Natural killer cell (primary cell): ENCODE results near the gene TSPAN33. TPM values are rescaled to one million over a fixed set of nuclear protein-coding genes. Genes with fewer than 3 reads are reported as not detected.

Experiments used
- ATAC-seq, 3 donors: fragments of 150-1000 bp in 2 of 3; fragments of 200-7000 bp in 1 of 3; cut with Tn5 transposase; 1 replicate in 1 of 3; 2 replicates in 2 of 3; pipeline ENCODE4 v1.10.0; 2021; ENCODE audit warnings: mild to moderate bottlenecking in 2 of 3, moderate library complexity in 2 of 3
- DNase-seq, 2 donors: peaks; one replicate each; pipeline versions ENCODE4 v3.0.0 to v3.0.0-alpha.2; 2013 to 2021; ENCODE audit warnings: mixed read lengths in 1 of 2
- H3K27ac ChIP-seq: one replicate; pipeline ENCODE4 v1.5.1; 2013; ENCODE audit warnings: mild to moderate bottlenecking, low read length
- H3K27me3 ChIP-seq: one replicate; pipeline ENCODE4 v1.6.1; 2013; ENCODE audit warnings: low read length; ENCODE audit not compliant: control insufficient read depth, insufficient read depth
- H3K36me3 ChIP-seq: one replicate; pipeline ENCODE4 v1.6.1; 2013; ENCODE audit warnings: low read length; ENCODE audit not compliant: control insufficient read depth, insufficient read depth
- H3K4me1 ChIP-seq: one replicate; pipeline ENCODE4 v1.6.1; 2013; ENCODE audit warnings: low read length; ENCODE audit not compliant: control insufficient read depth, insufficient read depth
- H3K4me3 ChIP-seq: one replicate; pipeline ENCODE4 v1.5.1; 2013; ENCODE audit warnings: low read length
- H3K9me3 ChIP-seq: one replicate; pipeline ENCODE4 v1.6.1; 2013; ENCODE audit warnings: low read length; ENCODE audit not compliant: control insufficient read depth, insufficient read depth
- H3K27ac Mint-ChIP-seq, 2 donors: one replicate each; pipeline ENCODE4 v1.8.0; 2022; ENCODE audit warnings: mild to moderate bottlenecking in 2 of 2, mixed read lengths in 2 of 2, moderate library complexity in 1 of 2
- H3K27me3 Mint-ChIP-seq, 2 donors: one replicate each; pipeline ENCODE4 v1.8.0; 2022; ENCODE audit warnings: low read depth in 2 of 2, mixed read lengths in 2 of 2
- H3K36me3 Mint-ChIP-seq: one replicate; pipeline ENCODE4 v1.8.0; 2022; ENCODE audit warnings: mixed read lengths
- H3K4me1 Mint-ChIP-seq, 2 donors: one replicate each; pipeline ENCODE4 v1.8.0; 2022; ENCODE audit warnings: mixed read lengths in 2 of 2
- H3K4me3 Mint-ChIP-seq: one replicate; pipeline ENCODE4 v1.8.0; 2022; ENCODE audit warnings: mild to moderate bottlenecking, moderate library complexity, mixed read lengths
- H3K9me3 Mint-ChIP-seq, 2 donors: one replicate each; pipeline ENCODE4 v1.8.0; 2022; ENCODE audit warnings: mixed read lengths in 2 of 2
- WGBS: methylation state at CpG from one replicate; pipeline ENCODE4 v1.1.7; 2013; ENCODE audit warnings: missing lambda C conversion rate; ENCODE audit not compliant: insufficient coverage; 5-methylcytosine and 5-hydroxymethylcytosine counted together
- intact Hi-C: fragments of 100-400 bp; cut with micrococcal nuclease; formaldehyde crosslinking; loops from one replicate; pipeline ENCODE4 v1.14.2; 2022
- total RNA-seq, 4 donors: library from RNA; stranded (reverse); fragments of 120-200 nt in 1 of 4; gene quantifications; one replicate each; pipeline versions ENCODE4 v1.2.3 to v1.2.4, GENCODE V29; 2013 to 2022
- TF ChIP-seq, protein P1 (sequence below): fragments of 200-600 bp; IDR thresholded peaks from one replicate; pipeline ENCODE4 v1.8.0; 2022; ENCODE audit warnings: antibody characterized with exemption

The TSPAN33 gene
- total RNA-seq, 3 donors from 2014 or later (not counting 1 experiment from before 2014, with no cell fraction given) = 4.0 to 7.2 (median 5.1) TPM

DNA sequence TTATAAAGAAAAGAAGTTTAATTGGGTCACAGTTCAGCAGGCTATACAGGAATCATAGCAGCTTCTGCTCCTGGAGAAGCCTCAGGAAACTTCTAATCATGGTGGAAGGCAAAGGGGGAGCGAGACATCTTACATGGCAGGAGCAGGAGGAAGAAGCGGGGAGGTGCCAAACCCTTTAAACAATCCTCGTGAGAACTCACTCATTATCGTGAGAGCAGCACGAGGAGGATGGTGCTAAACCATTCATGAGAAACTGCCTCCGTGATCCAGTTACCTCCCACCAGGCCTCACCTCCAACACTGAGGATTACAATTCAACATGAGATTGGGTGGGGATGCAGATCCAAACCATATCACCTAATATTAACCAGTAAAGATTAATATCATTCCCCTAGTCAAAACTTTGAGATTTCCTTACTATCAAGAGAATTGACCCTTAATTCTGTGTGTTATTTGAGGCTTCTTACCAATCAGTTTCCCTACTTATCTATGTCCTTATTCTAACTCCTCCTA, 42.3 kb downstream of the TSPAN33 start:
- H3K27ac Mint-ChIP-seq = no peak overlapping the region
- Histone ChIP-seq H3K4me3 (no peak overlapping the region), H3K27ac (no peak overlapping the region), H3K9me3 (no peaks in the 10 kb centered on the region), H3K4me1 (peaks cover 14% of the 10 kb centered on the region), H3K36me3 (no peaks in the 10 kb centered on the region), H3K27me3 (peaks cover 15% of the 10 kb centered on the region)
- DNase-seq (no peak), ATAC-seq (no peak)
- peaks cover 5 to 7% of the 10 kb centered on the region in 2 donors for H3K4me1 Mint-ChIP-seq
- WGBS = 93% methylated on average over 6 of the region's 6 CpGs
- TF ChIP-seq, protein P1, sequence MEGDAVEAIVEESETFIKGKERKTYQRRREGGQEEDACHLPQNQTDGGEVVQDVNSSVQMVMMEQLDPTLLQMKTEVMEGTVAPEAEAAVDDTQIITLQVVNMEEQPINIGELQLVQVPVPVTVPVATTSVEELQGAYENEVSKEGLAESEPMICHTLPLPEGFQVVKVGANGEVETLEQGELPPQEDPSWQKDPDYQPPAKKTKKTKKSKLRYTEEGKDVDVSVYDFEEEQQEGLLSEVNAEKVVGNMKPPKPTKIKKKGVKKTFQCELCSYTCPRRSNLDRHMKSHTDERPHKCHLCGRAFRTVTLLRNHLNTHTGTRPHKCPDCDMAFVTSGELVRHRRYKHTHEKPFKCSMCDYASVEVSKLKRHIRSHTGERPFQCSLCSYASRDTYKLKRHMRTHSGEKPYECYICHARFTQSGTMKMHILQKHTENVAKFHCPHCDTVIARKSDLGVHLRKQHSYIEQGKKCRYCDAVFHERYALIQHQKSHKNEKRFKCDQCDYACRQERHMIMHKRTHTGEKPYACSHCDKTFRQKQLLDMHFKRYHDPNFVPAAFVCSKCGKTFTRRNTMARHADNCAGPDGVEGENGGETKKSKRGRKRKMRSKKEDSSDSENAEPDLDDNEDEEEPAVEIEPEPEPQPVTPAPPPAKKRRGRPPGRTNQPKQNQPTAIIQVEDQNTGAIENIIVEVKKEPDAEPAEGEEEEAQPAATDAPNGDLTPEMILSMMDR = no peak
- intact Hi-C loops = no loop called here
- H3K36me3 Mint-ChIP-seq = no peaks in the 10 kb centered on the region
- no peaks in the 10 kb centered on the region for H3K9me3 Mint-ChIP-seq
- H3K4me3 Mint-ChIP-seq = no peak overlapping the region
- H3K27me3 Mint-ChIP-seq = peaks cover 29 to 30% of the 10 kb centered on the region in 2 donors

GRCh38 chr7:129187681-129188371, 43.3 kb downstream of the TSPAN33 start:
- no peaks in the 10 kb centered on the region for H3K36me3 Mint-ChIP-seq
- TF ChIP-seq, protein P1 = no peak
- intact Hi-C loops = no loop called here
- H3K27me3 ChIP-seq = peaks cover 15% of the 10 kb centered on the region
- H3K36me3 ChIP-seq = no peaks in the 10 kb centered on the region
- H3K27me3 Mint-ChIP-seq = peaks cover 37 to 39% of the 10 kb centered on the region in 2 donors
- peak overlapping the region; percentile 13 for H3K4me3 ChIP-seq
- H3K4me3 Mint-ChIP-seq = peak overlapping the region; percentile 67
- 36% methylated on average over 13 of the region's 14 CpGs for WGBS
- no peak overlapping the region for H3K27ac Mint-ChIP-seq
- no peak overlapping the region for H3K27ac ChIP-seq
- no peaks in the 10 kb centered on the region for H3K9me3 ChIP-seq
- no peak for ATAC-seq
- peaks cover 5 to 7% of the 10 kb centered on the region in 2 donors for H3K4me1 Mint-ChIP-seq
- no peaks in the 10 kb centered on the region for H3K9me3 Mint-ChIP-seq
- DNase-seq = no peak
- H3K4me1 ChIP-seq = peaks cover 14% of the 10 kb centered on the region

DNA sequence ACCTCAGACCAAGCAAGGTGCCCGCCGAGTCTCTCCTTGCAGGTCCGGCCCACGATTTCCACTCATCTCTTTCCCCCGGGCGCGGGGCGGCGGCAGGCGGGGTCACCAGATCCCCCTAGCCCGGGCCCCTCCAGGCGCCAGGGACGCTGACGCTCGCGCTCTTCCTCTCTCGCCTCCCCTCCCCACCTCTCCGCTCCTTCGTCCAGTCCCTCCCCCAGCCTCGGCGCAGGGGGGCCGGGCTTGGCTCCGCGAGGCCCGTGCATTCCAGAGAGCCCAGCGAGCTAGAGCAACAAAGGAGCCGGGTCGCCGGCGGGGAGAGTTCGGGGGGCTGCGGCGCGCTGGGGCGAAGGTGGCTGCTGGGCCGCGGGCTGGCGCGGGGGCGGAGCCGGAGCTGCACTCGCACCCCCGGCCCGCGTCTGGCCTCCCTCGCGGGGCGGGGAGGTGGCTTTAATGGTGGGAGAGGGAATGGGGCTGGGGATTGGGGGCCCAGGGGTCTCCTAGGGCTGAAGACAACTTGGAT, 43.9 kb downstream of the TSPAN33 start, which contains the start of gene SMO:
TSS of gene SMO (plus strand) at position 262 of the 520 bp plus-strand sequence. CDS start 519 bp downstream, outside the sequence.
- Histone ChIP-seq H3K36me3 (no peaks in the 10 kb centered on the region), H3K4me1 (peaks cover 14% of the 10 kb centered on the region), H3K4me3 (peak within 1 kb of the TSS; percentile 13), H3K27me3 (peaks cover 15% of the 10 kb centered on the region), H3K9me3 (no peaks in the 10 kb centered on the region), H3K27ac (no peak within 1 kb of the TSS)
- DNase-seq = peak in 1 of 2 donors; percentile 15
- WGBS = under 1% methylated on average over 48 of the region's 48 CpGs
- H3K36me3 Mint-ChIP-seq = no peaks in the 10 kb centered on the region
- TF ChIP-seq, protein P1 = no peak
- peaks cover 5 to 7% of the 10 kb centered on the region in 2 donors for H3K4me1 Mint-ChIP-seq
- H3K27me3 Mint-ChIP-seq = peaks cover 39 to 44% of the 10 kb centered on the region in 2 donors
- intact Hi-C loops = no loop called here
- H3K27ac Mint-ChIP-seq = no peak within 1 kb of the TSS
- ATAC-seq = peak in 1 of 3 donors; percentile 59
- peak within 1 kb of the TSS; percentile 84 for H3K4me3 Mint-ChIP-seq
- no peaks in the 10 kb centered on the region for H3K9me3 Mint-ChIP-seq
